H1 (cell line): ENCODE results near the gene HES3. TPM values are rescaled to one million over a fixed set of nuclear protein-coding genes. Genes with fewer than 3 reads are reported as not detected.

Source experiments
- CTCF ChIA-PET: fragments of 300-600 bp; sonication (Branson Sonifier 250); formaldehyde crosslinking; loops from one replicate; lab custom pipeline; 2021; ENCODE audit not compliant: partially characterized antibody; lab: Charles Lee
- POLR2A ChIA-PET: fragments of 300-600 bp; sonication (Branson Sonifier 250); formaldehyde crosslinking; loops from one replicate; lab custom pipeline; 2021; ENCODE audit warnings: inconsistent platforms; ENCODE audit not compliant: partially characterized antibody; lab: Charles Lee
- DNase-seq, 2 experiments: peaks; one replicate each; pipeline versions ENCODE4 v3.0.0 to v3.0.0-alpha.2; 2010 to 2022; ENCODE audit warnings: low spot score in 2 of 2, low read depth in 1 of 2, mixed read lengths in 1 of 2
- FAIRE-seq: peaks from 2 replicates; lab custom pipeline; 2011; peaks lifted over from hg19 to GRCh38; lab: Jason Lieb, UNC
- H2AFZ ChIP-seq: 2 replicates; pipeline ENCODE4 v1.8.1; 2012; ENCODE audit warnings: low read length, inconsistent platforms
- H2AK5ac ChIP-seq: 2 replicates; pipeline ENCODE4 v1.6.1; 2013; ENCODE audit warnings: low read depth, low read length
- H2BK120ac ChIP-seq: replicated peaks from 2 replicates; pipeline ENCODE3; 2013; ENCODE audit warnings: low read depth, low read length, inconsistent platforms
- H2BK12ac ChIP-seq: 2 replicates; pipeline ENCODE4 v1.6.1; 2013; ENCODE audit warnings: low read depth, low read length
- H2BK15ac ChIP-seq: 2 replicates; pipeline ENCODE4 v1.6.1; 2013; ENCODE audit warnings: low read length
- H2BK20ac ChIP-seq: 2 replicates; pipeline ENCODE4 v1.6.1; 2013; ENCODE audit warnings: low read length
- H2BK5ac ChIP-seq: 2 replicates; pipeline ENCODE4 v1.6.1; 2013; ENCODE audit warnings: low read depth, low read length
- H3K14ac ChIP-seq: 2 replicates; pipeline ENCODE4 v1.6.1; 2013; ENCODE audit warnings: inconsistent platforms; ENCODE audit not compliant: insufficient read length
- H3K18ac ChIP-seq: 2 replicates; pipeline ENCODE4 v1.6.1; 2013; ENCODE audit warnings: low read length; ENCODE audit errors: extremely low read depth
- H3K23ac ChIP-seq: 2 replicates; pipeline ENCODE4 v1.6.1; 2013; ENCODE audit warnings: inconsistent platforms; ENCODE audit not compliant: insufficient read length
- H3K23me2 ChIP-seq: 2 replicates; pipeline ENCODE4 v1.6.1; 2013; ENCODE audit warnings: low read depth, low read length
- H3K27ac ChIP-seq: 2 replicates; pipeline ENCODE4 v1.6.1; 2011; ENCODE audit warnings: low read depth, low read length, inconsistent platforms
- H3K27me3 ChIP-seq, 4 experiments: replicated peaks in 1 of 4; 1 replicate in 1 of 4; 2 replicates in 3 of 4; pipeline versions ENCODE4 v1.6.1 to v1.8.1; 2011 to 2013; ENCODE audit warnings: low read length in 3 of 4, mild to moderate bottlenecking in 3 of 4, inconsistent platforms in 2 of 4, mixed read lengths in 2 of 4, moderate library complexity in 1 of 4; ENCODE audit not compliant: control insufficient read depth in 3 of 4, insufficient read depth in 3 of 4; ENCODE audit errors: extremely low read depth in 1 of 4
- H3K36me3 ChIP-seq, 4 experiments: 2 replicates each; pipeline versions ENCODE4 v1.6.1 to v1.8.1; 2011 to 2013; ENCODE audit warnings: mild to moderate bottlenecking in 4 of 4, low read length in 3 of 4, moderate library complexity in 2 of 4, control low read depth in 1 of 4, inconsistent platforms in 1 of 4; ENCODE audit not compliant: insufficient read depth in 4 of 4, control insufficient read depth in 2 of 4
- H3K4ac ChIP-seq: replicated peaks from 2 replicates; pipeline ENCODE3; 2013; ENCODE audit warnings: low read length, low read depth, mixed read lengths, inconsistent platforms; ENCODE audit not compliant: insufficient read length
- H3K4me1 ChIP-seq, 4 experiments: replicated peaks in 1 of 4; 1 replicate in 1 of 4; 2 replicates in 3 of 4; pipeline versions ENCODE4 v1.6.1 to v1.8.1; 2011 to 2013; ENCODE audit warnings: low read length in 3 of 4, inconsistent platforms in 2 of 4, mixed read lengths in 1 of 4; ENCODE audit not compliant: insufficient read depth in 4 of 4, control insufficient read depth in 3 of 4
- H3K4me2 ChIP-seq, 2 experiments: 2 replicates each; pipeline versions ENCODE4 v1.6.1 to v1.8.1; 2011 to 2013; ENCODE audit warnings: low read depth in 2 of 2, low read length in 2 of 2, control low read depth in 1 of 2, inconsistent platforms in 1 of 2, mild to moderate bottlenecking in 1 of 2; ENCODE audit not compliant: insufficient read depth in 1 of 2
- H3K4me3 ChIP-seq, 4 experiments: fragments of 200-600, 300-600 bp in 1 of 4; sonication (generic), shearing (Covaris generic), sonication (Bioruptor Twin) in 1 of 4; 2 replicates each; pipeline versions ENCODE4 v1.5.1 to v1.8.1; 2011 to 2016; ENCODE audit warnings: low read length in 4 of 4, low read depth in 3 of 4, control low read depth in 2 of 4, inconsistent platforms in 2 of 4, mild to moderate bottlenecking in 2 of 4, mixed read lengths in 1 of 4, moderate library complexity in 1 of 4; ENCODE audit not compliant: insufficient read depth in 2 of 4; ENCODE audit errors: extremely low read depth in 1 of 4
- H3K56ac ChIP-seq: replicated peaks from 2 replicates; pipeline ENCODE3; 2013; ENCODE audit warnings: low read depth, mild to moderate bottlenecking, mixed read lengths, low read length, inconsistent platforms; ENCODE audit not compliant: insufficient read length
- H3K79me1 ChIP-seq: 2 replicates; pipeline ENCODE4 v1.6.1; 2013; ENCODE audit warnings: low read depth, low read length, control low read depth
- H3K79me2 ChIP-seq, 2 experiments: 2 replicates each; pipeline versions ENCODE4 v1.6.1 to v1.8.1; 2012 to 2013; ENCODE audit warnings: low read length in 2 of 2, mild to moderate bottlenecking in 2 of 2, inconsistent platforms in 1 of 2; ENCODE audit not compliant: insufficient read depth in 2 of 2, control insufficient read depth in 1 of 2
- H3K9ac ChIP-seq, 4 experiments: replicated peaks in 1 of 4; 1 replicate in 1 of 4; 2 replicates in 3 of 4; pipeline versions ENCODE4 v1.6.1 to v1.8.1; 2011 to 2013; ENCODE audit warnings: low read depth in 3 of 4, low read length in 3 of 4, control low read depth in 2 of 4, mild to moderate bottlenecking in 2 of 4, moderate library complexity in 2 of 4, inconsistent platforms in 1 of 4; ENCODE audit errors: extremely low read depth in 1 of 4
- H3K9me3 ChIP-seq, 2 experiments: 2 replicates each; pipeline versions ENCODE4 v1.6.1 to v1.8.1; 2012 to 2013; ENCODE audit warnings: mild to moderate bottlenecking in 2 of 2, moderate library complexity in 2 of 2, control low read depth in 1 of 2, inconsistent platforms in 1 of 2, low read depth in 1 of 2, low read length in 1 of 2, mixed read lengths in 1 of 2; ENCODE audit not compliant: insufficient read depth in 2 of 2
- H4K20me1 ChIP-seq, 2 experiments: replicated peaks in 1 of 2; 2 replicates each; pipeline versions ENCODE3 to v1.8.1; 2011 to 2013; ENCODE audit warnings: inconsistent platforms in 2 of 2, low read length in 2 of 2, mild to moderate bottlenecking in 1 of 2; ENCODE audit not compliant: insufficient read depth in 2 of 2, control insufficient read depth in 1 of 2
- H4K5ac ChIP-seq: 2 replicates; pipeline ENCODE4 v1.6.1; 2013; ENCODE audit warnings: low read length, low read depth, mixed read lengths, inconsistent platforms; ENCODE audit not compliant: insufficient read length
- H4K8ac ChIP-seq: 2 replicates; pipeline ENCODE4 v1.8.0; 2013; ENCODE audit warnings: mild to moderate bottlenecking, moderate library complexity, low read length, inconsistent platforms; ENCODE audit not compliant: insufficient read depth; ENCODE audit errors: extremely low read depth
- H4K91ac ChIP-seq: replicated peaks from 2 replicates; pipeline ENCODE3; 2013; ENCODE audit warnings: low read length, mixed read lengths, inconsistent platforms; ENCODE audit not compliant: insufficient read length
- RFX5 ChIP-seq: IDR thresholded peaks from 2 replicates; pipeline ENCODE4 v1.6.1; 2011; ENCODE audit warnings: low read depth, low read length, improper control_type of control experiment, borderline replicate concordance
- WGBS, 2 experiments: shearing (Covaris generic) in 1 of 2; methylation state at CpG; one replicate each; pipeline versions ENCODE4 v1.1.6 to v1.1.7; 2013 to 2015; ENCODE audit warnings: low lambda C conversion rate in 2 of 2, mixed read lengths in 2 of 2, inconsistent platforms in 1 of 2, low coverage in 1 of 2, missing lambda C conversion rate in 1 of 2; ENCODE audit not compliant: insufficient replicate concordance in 2 of 2, insufficient coverage in 1 of 2, insufficient read length in 1 of 2; ENCODE audit errors: extremely low coverage in 1 of 2, missing lambda C conversion rate in 1 of 2; 5-methylcytosine and 5-hydroxymethylcytosine counted together
- polyA plus RNA-seq, 7 experiments: library from polyadenylated mRNA; depleted of rRNA in 3 of 7; stranded (reverse) in 5 of 7; unstranded in 2 of 7; fragments of >200 nt in 5 of 7; fragments of 200-250 nt in 2 of 7; gene quantifications; 1 replicate in 5 of 7; 2 replicates in 1 of 7; 4 replicates in 1 of 7; pipeline versions ENCODE4 v1.2.1 to v1.2.3, GENCODE V29; 2011 to 2013; ENCODE audit warnings: missing spikeins in 2 of 7, mixed read lengths in 2 of 7
- total RNA-seq: library from RNA; stranded (reverse); fragmentation: NEBNext Ultra II Directional; extraction: Animal tissue kit (Norgen Biotek cat#: 25700); gene quantifications from 2 replicates; pipeline ENCODE4 v1.2.1, GENCODE V29; 2021

Gene HES3
- total and polyA plus RNA-seq, 2 of the 8 experiments (the other 6 are each of a cell fraction or from before 2014, with no cell fraction given), result 38.8 to 54.3 TPM

DNA sequence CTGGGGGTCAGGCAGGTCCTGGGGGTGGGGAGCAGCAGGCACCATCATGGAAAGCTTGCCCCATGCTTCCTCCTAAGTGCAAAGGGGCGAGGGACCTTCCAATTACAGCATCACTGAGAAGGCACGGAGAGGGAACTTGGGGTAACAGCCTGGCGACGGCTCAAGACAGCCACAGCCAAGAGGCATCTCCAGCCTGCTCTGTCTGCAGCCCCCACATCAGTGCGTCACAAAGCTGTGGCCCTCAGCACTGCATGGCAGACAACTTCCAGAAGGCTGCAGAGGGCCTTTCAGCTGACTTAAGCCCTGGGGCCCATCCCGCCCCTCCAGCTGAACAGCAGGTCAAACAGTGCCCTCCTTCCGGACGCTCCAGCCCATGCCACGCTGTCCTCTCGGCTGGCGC lies 30.1 kb downstream of the HES3 start:
- Histone ChIP-seq H2BK5ac (no peak overlapping the region), H3K79me1 (peaks cover 3% of the 10 kb centered on the region; the same call in 1 of the 2 replicates), H3K4me3 (no peak overlapping the region), H3K4me1 (peaks cover 0 to 28% (median 13%) of the 10 kb centered on the region in 4 experiments; a peak in 6 of 7 replicates), H2AFZ (no peak overlapping the region), H4K20me1 (peaks cover 1 to 8% of the 10 kb centered on the region in 2 experiments), H3K9me3 (no peaks in the 10 kb centered on the region), H3K23ac (no peak overlapping the region), H2BK120ac (no peak overlapping the region), H2AK5ac (no peak overlapping the region), H3K4ac (no peak overlapping the region), H3K27me3 (no peaks in the 10 kb centered on the region), H2BK12ac (0 out of 2 replicates have a peak overlapping the region, but pooled peaks have one; percentile 17), H4K8ac (no peak overlapping the region), H4K5ac (no peak overlapping the region), H3K56ac (no peak overlapping the region), H3K79me2 (no peaks in the 10 kb centered on the region), H3K27ac (no peak overlapping the region), H3K9ac (no peak overlapping the region), H3K18ac (no peak overlapping the region), H3K23me2 (no peaks in the 10 kb centered on the region), H2BK20ac (no peak overlapping the region), H3K14ac (no peak overlapping the region), H2BK15ac (no peak overlapping the region), H3K36me3 (no peaks in the 10 kb centered on the region; a peak in 2 of 8 replicates), H4K91ac (no peak overlapping the region), H3K4me2 (no peak overlapping the region)
- CTCF ChIA-PET, result interaction anchor here (1.0 to 5.9 kb wide), 6 partner anchors 8 to 146 kb away, joined by 3 to 28 read pairs (median 8); partner anchors contain the start of gene HES2
- FAIRE-seq (no peak), DNase-seq (no peak)
- POLR2A ChIA-PET, result no interaction called here
- 92% methylated on average over 11 of the region's 11 CpGs; no CpG with 5 or more reads in 1 of the 2 experiments for WGBS, 2 experiments
- TF ChIP-seq RFX5, result no peak
